ENCODE results near the gene MLLT11.
"Not testable (repeated sequence)": the region's sequence is repeated elsewhere in the genome, so short reads cannot be mapped to it uniquely, and the experiment has no call there.

Gene MLLT11

DNA sequence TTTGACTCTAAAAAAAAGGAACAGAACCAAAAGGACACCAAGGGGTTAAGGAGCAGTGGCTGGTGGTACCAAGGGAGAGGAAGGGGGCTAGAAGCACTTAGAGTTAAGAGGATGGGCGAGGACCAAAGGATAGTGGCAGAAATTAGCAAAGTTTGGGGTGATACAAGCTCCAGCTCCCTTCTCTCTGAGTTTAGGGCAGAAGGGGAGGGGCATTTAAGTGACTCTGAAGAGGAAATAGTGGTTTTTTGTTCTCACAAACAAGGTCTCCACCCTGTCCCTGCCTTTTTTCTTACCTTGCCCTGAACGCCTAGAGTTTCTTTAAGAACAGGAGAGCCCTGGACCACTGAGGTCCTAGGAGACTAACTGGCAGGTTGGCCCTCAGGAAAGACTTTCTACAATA is 4.0 kb upstream of the MLLT11 start:
- DNase-seq (ENCODE audit: low spot score): no peak

- peak; percentile 4 for DNase-seq (ENCODE audit: low spot score)
Observed at GRCh38 chr1:151058692-151059091, 1.5 kb upstream of the MLLT11 start.

- DNase-seq (ENCODE audit: low spot score): peak; percentile 85
Observed at GRCh38 chr1:151059109-151060006, 839 bp upstream of the MLLT11 start, which contains the start of gene CDC42SE1. CDC42SE1 (minus strand) TSS chr1:151059622; CDS start chr1:151055730, 3,892 bp downstream.

DNA sequence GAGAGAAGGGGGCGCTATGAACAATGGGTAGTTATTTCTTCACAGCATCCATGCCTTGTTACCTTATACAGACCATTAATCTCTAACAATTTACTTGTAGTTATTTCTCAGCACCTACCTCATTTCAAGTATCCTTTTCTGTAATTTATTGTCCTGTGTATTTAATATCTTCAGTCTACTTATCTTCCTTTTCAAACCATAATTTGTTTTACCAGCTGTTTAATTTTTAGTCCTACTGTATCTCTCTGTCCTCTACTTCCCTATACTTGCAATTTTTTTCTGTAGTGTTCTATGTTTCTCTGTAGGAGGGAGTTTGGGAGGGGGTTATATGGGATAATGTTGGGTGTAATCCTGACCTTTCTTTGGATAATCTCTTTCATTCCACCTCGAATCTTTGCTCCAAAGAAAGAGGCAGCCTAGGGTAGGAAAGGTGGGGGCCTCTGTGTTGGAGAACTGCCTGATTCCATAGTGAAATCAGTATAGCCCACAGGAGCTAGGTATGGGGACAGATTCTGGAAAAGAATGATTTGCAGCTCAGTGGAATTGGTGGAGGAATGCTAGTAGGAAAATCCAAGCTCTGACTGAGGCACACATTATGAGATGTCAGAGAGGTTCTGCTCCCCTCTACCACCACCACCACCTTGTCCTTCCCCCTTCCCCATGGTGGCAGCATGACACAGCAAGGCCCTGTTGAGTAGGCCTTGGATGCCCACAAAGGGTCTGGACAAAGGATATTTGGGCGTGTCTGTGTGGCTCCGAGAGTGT is 642 bp downstream of the MLLT11 start:
- DNase-seq (ENCODE audit: low spot score): no peak

- DNase-seq (ENCODE audit: low spot score): no peak
Observed at GRCh38 chr1:151061704-151062103, 1.5 kb downstream of the MLLT11 start.

GRCh38 chr1:151062741-151063371 is 2.7 kb downstream of the MLLT11 start:
- DNase-seq (ENCODE audit: low spot score): peak; percentile 88

- no peak for DNase-seq (ENCODE audit: low spot score)
Observed at GRCh38 chr1:151065089-151065645, 5.0 kb downstream of the MLLT11 start.

DNA sequence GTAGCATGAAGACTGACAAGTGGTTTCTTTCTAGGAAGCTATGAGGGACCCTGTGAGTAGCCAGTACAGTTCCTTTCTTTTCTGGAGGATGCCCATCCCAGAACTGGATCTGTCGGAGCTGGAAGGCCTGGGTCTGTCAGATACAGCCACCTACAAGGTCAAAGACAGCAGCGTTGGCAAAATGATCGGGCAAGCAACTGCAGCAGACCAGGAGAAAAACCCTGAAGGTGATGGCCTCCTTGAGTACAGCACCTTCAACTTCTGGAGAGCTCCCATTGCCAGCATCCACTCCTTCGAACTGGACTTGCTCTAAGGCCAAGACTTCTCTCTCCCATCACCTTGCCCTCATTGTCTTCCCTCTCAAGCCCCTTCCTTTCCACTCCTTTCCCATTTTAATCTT is 7.0 kb downstream of the MLLT11 start:
- no peak for DNase-seq (ENCODE audit: low spot score)

DNA sequence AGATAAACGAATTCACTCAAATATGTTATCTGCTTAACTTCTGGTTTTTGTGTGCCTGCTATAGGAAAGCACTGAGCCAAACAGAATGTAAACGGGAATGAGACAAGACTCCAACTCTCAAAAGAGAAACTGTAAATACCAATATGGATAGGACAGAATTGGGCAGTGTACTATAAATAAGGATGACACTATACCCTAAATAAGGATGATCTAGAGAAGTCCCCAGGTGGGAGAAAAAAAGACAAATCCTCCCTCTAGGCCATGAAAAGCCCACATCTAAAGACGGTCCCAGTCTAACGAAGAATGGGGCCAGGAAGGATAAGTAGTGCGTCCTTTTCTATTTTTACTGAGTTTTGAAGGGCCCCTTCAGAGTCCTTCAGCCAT is 8.9 kb downstream of the MLLT11 start:
- DNase-seq (ENCODE audit: low spot score): no peak

- peak; percentile 90 for DNase-seq (ENCODE audit: low spot score)
Observed at GRCh38 chr1:151070474-151071276, 10.5 kb downstream of the MLLT11 start, which contains the start of gene GABPB2. GABPB2 (plus strand) TSS chr1:151070761; CDS start chr1:151088190, 17,429 bp downstream.

GRCh38 chr1:151072224-151072623 is 12.0 kb downstream of the MLLT11 start:
- no peak for DNase-seq (ENCODE audit: low spot score)

GRCh38 chr1:151085953-151086559 is 25.9 kb downstream of the MLLT11 start:
- DNase-seq (ENCODE audit: low spot score): no peak

GRCh38 chr1:151097426-151097825 is 37.2 kb downstream of the MLLT11 start:
- DNase-seq (ENCODE audit: low spot score): not testable (repeated sequence)

GRCh38 chr1:151098126-151098525 is 37.9 kb downstream of the MLLT11 start:
- DNase-seq (ENCODE audit: low spot score): no peak

GRCh38 chr1:151104630-151105029 is 44.4 kb downstream of the MLLT11 start:
- no peak for DNase-seq (ENCODE audit: low spot score)

DNA sequence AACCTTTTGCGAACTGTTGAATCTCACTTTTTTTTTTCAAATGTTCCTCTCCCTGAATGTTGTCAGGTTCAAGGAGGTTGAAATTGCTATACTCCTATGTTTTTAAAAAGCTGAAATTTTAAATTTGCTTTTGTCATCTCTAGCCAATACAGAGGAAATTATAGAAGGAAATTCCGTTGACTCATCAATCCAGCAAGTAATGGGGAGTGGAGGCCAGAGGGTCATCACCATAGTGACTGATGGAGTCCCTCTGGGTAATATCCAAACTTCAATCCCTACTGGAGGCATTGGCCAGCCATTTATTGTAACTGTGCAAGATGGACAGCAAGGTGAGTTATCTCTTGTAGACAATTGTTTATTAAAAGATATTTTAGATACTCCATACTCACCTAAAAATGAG is 46.7 kb downstream of the MLLT11 start:
- peak; percentile 43 for DNase-seq (ENCODE audit: low spot score)

DNA sequence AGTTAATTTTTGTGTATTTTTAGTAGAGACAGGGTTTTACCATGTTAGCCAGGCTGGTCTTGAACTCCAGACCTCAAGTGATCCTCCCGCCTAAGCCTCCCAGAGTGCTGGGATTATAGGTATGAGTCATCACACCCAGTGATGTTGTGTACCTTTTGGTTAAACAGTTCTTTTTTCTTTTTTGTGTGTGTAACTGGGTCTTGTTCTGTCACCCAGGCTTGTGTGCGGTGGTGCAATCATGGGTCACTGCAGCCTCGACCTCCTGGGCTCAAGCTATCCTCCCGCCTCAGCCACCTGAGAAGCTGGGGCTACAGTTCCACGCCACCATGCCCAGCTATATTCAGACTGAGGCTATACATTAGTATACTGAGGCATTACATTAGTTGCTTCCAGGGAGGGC is 48.1 kb downstream of the MLLT11 start:
- DNase-seq (ENCODE audit: low spot score): no peak

GRCh38 chr1:151113877-151114276 is 53.7 kb downstream of the MLLT11 start:
- no peak for DNase-seq (ENCODE audit: low spot score)
